Measurements from ENCODE around the gene CADM2.

DNA sequence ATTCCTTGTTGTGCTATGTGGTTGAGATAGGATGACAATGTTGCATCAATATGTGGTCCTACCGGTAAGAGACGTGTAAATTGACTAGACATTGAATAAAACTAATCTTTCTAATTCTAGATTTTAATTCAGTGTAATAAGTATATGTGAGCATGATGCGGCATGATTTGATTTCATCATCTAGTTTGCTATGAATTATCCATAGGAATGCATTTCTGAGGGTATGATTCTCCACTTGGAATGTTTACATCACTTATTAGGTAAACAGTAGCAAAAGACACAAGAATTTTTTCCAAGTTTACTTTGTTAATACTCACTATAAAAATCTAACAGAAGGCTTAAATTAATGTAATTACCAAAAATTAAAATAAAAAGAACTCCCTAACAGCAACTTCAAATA is 353.5 kb downstream of the CADM2 start:
- TF ChIP-seq, protein P1, sequence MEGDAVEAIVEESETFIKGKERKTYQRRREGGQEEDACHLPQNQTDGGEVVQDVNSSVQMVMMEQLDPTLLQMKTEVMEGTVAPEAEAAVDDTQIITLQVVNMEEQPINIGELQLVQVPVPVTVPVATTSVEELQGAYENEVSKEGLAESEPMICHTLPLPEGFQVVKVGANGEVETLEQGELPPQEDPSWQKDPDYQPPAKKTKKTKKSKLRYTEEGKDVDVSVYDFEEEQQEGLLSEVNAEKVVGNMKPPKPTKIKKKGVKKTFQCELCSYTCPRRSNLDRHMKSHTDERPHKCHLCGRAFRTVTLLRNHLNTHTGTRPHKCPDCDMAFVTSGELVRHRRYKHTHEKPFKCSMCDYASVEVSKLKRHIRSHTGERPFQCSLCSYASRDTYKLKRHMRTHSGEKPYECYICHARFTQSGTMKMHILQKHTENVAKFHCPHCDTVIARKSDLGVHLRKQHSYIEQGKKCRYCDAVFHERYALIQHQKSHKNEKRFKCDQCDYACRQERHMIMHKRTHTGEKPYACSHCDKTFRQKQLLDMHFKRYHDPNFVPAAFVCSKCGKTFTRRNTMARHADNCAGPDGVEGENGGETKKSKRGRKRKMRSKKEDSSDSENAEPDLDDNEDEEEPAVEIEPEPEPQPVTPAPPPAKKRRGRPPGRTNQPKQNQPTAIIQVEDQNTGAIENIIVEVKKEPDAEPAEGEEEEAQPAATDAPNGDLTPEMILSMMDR (IDR thresholded peaks at IDR 0.05; ENCODE audit: insufficient read depth, low read depth, low read length) = no peak
- no peak for TF ChIP-seq EZH2 (IDR thresholded peaks at IDR 0.05; ENCODE audit: insufficient read depth, low read length)
